GM10266 (cell line): Measurements from ENCODE around the gene TRAPPC13.

ENCODE experiments used
- DNase-seq: peaks from one replicate; pipeline ENCODE4 v3.0.0; 2012; ENCODE audit errors: extremely low spot score
- TF ChIP-seq, protein P1 (sequence below): IDR thresholded peaks from 2 replicates; pipeline ENCODE4 v1.5.1; 2012; ENCODE audit warnings: mild to moderate bottlenecking, low read depth; ENCODE audit not compliant: control insufficient read depth, insufficient read depth; ENCODE audit errors: missing control alignments

The TRAPPC13 gene

GRCh38 chr5:65707663-65708062, 82.8 kb downstream of the TRAPPC13 start:
- TF ChIP-seq, protein P1, sequence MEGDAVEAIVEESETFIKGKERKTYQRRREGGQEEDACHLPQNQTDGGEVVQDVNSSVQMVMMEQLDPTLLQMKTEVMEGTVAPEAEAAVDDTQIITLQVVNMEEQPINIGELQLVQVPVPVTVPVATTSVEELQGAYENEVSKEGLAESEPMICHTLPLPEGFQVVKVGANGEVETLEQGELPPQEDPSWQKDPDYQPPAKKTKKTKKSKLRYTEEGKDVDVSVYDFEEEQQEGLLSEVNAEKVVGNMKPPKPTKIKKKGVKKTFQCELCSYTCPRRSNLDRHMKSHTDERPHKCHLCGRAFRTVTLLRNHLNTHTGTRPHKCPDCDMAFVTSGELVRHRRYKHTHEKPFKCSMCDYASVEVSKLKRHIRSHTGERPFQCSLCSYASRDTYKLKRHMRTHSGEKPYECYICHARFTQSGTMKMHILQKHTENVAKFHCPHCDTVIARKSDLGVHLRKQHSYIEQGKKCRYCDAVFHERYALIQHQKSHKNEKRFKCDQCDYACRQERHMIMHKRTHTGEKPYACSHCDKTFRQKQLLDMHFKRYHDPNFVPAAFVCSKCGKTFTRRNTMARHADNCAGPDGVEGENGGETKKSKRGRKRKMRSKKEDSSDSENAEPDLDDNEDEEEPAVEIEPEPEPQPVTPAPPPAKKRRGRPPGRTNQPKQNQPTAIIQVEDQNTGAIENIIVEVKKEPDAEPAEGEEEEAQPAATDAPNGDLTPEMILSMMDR, result no peak
- no peak for DNase-seq

DNA sequence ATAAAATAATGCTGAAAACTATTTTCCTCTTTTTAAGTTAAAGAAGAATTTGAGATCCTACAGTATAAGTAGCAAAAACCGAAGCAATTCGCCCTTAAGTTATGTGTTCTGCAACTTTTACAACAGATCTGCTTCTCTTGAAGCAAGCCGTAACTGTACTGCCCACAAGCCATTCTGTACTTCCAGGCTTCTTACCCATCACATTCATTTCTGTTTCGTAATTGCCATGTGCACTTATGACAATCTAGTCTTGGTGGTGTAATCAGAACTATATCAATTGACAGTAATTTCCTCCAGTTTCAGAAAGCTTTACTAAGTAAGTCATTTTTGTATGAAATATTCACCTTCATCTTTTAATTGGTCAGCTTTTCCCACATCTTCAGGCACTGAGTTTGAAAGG, 83.3 kb downstream of the TRAPPC13 start:
- no peak for DNase-seq
- TF ChIP-seq, protein P1, result no peak
